ENCODE data around the gene STRADB.
"Not testable (repeated sequence)": the region's sequence is repeated elsewhere in the genome, so short reads cannot be mapped to it uniquely, and the experiment has no call there.

The STRADB gene

DNA sequence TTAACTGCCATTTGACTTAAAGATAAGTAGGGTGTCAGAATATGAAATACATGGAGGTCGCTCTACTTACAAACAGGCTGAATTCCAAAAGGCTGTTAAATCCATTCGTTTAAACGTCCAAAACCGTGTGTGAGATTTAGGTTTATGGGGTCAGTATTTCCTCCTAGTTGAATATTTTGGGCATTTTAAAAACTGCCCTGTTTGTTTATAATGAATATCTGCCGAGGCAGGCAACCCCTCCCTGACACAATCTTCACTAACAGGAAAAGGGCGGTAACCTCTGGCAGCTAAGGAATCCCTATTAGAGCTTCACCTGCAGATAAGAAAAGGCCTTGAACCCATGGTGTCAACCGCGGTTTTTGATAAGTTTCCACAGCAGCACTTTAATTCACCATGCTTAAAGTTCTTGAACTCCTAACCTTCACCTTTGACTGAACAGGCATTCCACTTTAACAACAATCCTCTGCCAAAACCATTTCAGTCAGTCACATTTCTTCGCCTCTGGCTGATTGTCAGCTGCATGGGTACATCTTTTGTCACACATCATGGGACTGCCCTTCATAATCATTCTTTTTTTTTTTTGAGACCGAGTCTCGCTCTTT lies 18.0 kb upstream of the STRADB start:
- Histone ChIP-seq H3K9ac (ENCODE audit: low read length) (no peak overlapping the region), H3K36me3 (ENCODE audit: control insufficient read depth, insufficient read depth, low read length) (no peaks in the 10 kb centered on the region), H3K27me3 (ENCODE audit: control insufficient read depth, insufficient read depth, low read length) (no peaks in the 10 kb centered on the region), H3K4me1 (ENCODE audit: control insufficient read depth, insufficient read depth, low read length) (peaks cover 3% of the 10 kb centered on the region), H3K4me3 (ENCODE audit: low read length) (no peak overlapping the region), H3K27ac (ENCODE audit: low read depth, low read length) (no peak overlapping the region)

DNA sequence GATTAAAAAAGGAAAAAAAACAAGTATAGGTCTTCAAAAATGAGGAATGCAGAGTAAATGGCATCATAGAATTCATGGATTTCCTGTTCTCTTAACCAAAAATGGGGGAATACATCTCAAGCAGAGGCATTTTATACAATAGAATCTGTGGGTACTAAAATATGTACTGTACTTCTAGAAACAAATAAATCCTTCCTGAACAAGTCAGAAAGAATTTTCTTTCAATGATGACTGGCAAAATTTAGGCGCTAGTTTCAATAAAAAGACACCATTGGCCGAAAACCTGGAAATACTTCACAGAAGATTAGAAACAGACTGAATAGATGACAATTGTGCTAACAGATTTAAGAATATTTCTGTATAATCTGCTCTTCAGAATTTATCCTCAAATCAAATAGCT lies 15.4 kb upstream of the STRADB start:
- H3K36me3 ChIP-seq (ENCODE audit: control insufficient read depth, insufficient read depth, low read length), result no peaks in the 10 kb centered on the region
- peaks cover 3% of the 10 kb centered on the region for H3K4me1 ChIP-seq (ENCODE audit: control insufficient read depth, insufficient read depth, low read length)
- no peak overlapping the region for H3K27ac ChIP-seq (ENCODE audit: low read depth, low read length)
- no peak overlapping the region for H3K9ac ChIP-seq (ENCODE audit: low read length)
- H3K4me3 ChIP-seq (ENCODE audit: low read length), result no peak overlapping the region
- no peaks in the 10 kb centered on the region for H3K27me3 ChIP-seq (ENCODE audit: control insufficient read depth, insufficient read depth, low read length)

DNA sequence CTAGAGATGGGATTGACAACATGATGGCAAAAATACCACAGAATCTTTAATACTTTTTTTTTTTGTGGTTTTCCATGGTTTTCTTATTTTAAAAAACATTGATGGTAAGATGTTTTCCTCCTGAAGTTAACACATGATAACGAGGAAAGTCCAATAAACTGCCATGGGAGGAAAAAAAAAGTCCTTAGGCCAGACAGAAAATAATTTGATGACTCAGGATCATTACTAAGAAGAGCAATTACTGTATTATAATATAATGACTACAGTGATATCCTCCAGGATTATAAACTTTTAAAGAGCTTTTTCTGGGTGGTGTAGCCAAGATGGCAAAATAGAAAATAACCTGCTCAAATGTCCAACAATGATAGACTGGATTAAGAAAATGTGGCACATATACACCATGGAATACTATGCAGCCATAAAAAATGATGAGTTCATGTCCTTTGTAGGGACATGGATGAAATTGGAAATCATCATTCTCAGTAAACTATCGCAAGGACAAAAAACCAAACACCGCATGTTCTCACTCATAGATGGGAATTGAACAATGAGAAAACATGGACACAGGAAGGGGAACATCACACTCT lies 12.1 kb upstream of the STRADB start:
- not testable (repeated sequence) for H3K27ac ChIP-seq (ENCODE audit: low read depth, low read length); H3K4me1 ChIP-seq (ENCODE audit: control insufficient read depth, insufficient read depth, low read length); H3K9ac ChIP-seq (ENCODE audit: low read length); H3K4me3 ChIP-seq (ENCODE audit: low read length); H3K27me3 ChIP-seq (ENCODE audit: control insufficient read depth, insufficient read depth, low read length); H3K36me3 ChIP-seq (ENCODE audit: control insufficient read depth, insufficient read depth, low read length)

DNA sequence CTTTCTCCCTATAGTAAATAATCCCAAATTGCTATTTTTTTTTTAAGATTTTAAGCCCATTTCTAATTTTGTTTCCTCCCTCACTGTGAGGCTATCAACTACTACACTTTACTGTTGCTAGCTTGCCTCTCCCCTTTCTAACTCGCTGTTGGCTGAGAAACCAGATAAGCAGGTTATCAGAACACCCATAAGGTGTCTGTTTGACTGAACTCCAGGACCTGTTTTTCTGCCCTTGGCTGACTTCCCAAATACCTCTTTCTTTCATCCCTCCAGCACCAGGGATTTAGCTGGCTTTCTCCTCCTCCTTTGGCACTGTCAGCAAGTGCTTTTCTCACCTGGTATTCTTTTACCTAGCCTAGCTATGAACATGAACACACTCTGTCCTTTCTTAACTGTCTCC lies 11.4 kb upstream of the STRADB start:
- Histone ChIP-seq H3K27me3 (ENCODE audit: control insufficient read depth, insufficient read depth, low read length) (no peaks in the 10 kb centered on the region), H3K4me1 (ENCODE audit: control insufficient read depth, insufficient read depth, low read length) (no peaks in the 10 kb centered on the region), H3K4me3 (ENCODE audit: low read length) (no peak overlapping the region), H3K27ac (ENCODE audit: low read depth, low read length) (no peak overlapping the region), H3K36me3 (ENCODE audit: control insufficient read depth, insufficient read depth, low read length) (no peaks in the 10 kb centered on the region), H3K9ac (ENCODE audit: low read length) (no peak overlapping the region)

DNA sequence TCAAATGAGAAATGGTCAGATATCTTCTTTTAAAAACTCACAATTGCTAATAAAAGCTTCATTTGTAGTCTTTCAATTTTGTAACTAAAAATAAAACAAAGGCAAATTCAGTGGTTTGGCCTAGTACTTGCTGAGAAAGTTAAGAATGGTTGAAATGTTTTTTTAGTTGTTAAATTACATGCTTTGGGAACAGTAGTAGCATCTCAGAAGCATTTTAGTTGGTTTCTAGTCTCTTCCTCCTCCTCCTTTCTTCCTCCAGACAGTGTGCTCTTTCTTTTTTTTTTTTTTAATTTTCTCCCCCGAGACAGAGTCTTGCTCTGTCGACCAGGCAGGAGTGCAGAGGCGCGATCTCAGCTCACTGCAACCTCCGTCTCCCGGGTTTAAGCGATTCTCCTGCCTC lies 10.1 kb upstream of the STRADB start:
- Histone ChIP-seq H3K4me1 (ENCODE audit: control insufficient read depth, insufficient read depth, low read length) (no peaks in the 10 kb centered on the region), H3K27ac (ENCODE audit: low read depth, low read length) (no peak overlapping the region), H3K9ac (ENCODE audit: low read length) (no peak overlapping the region), H3K27me3 (ENCODE audit: control insufficient read depth, insufficient read depth, low read length) (no peaks in the 10 kb centered on the region), H3K36me3 (ENCODE audit: control insufficient read depth, insufficient read depth, low read length) (no peaks in the 10 kb centered on the region), H3K4me3 (ENCODE audit: low read length) (no peak overlapping the region)

DNA sequence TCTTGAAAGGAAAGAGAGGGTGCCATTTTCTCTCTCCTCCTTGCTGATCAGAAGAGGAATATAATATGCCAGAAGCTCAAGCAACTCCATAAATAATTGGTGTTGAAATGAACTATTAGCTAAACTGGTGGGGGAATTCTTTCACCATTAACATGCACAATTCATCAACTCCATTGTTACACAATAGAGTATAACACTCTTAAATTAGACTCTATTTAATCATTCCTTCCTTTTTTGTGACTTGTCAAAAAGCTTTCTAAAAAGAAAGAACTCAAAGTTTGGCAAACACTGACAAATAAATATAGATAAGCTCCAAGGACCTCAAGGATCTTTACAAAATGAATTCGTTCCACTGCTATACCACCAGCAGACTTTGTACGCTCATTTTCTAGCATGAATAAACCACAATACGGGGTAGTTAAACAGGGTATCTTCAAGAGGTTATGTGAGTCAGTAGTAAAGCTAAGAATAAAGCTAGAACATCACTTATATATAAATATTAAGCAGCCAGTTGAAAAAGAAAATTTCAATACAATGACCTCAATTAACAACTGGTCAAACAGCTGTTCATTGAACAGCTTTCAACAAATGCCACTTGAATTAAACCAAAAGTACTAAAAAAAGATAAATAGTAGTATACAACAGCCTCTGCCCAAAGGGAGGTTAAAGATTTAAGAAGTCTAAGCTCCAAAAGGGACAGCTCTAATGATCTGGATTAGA lies 6.6 kb upstream of the STRADB start:
- Histone ChIP-seq H3K36me3 (ENCODE audit: control insufficient read depth, insufficient read depth, low read length) (no peaks in the 10 kb centered on the region), H3K4me1 (ENCODE audit: control insufficient read depth, insufficient read depth, low read length) (no peaks in the 10 kb centered on the region), H3K4me3 (ENCODE audit: low read length) (no peak overlapping the region), H3K9ac (ENCODE audit: low read length) (no peak overlapping the region), H3K27me3 (ENCODE audit: control insufficient read depth, insufficient read depth, low read length) (no peaks in the 10 kb centered on the region), H3K27ac (ENCODE audit: low read depth, low read length) (no peak overlapping the region)

DNA sequence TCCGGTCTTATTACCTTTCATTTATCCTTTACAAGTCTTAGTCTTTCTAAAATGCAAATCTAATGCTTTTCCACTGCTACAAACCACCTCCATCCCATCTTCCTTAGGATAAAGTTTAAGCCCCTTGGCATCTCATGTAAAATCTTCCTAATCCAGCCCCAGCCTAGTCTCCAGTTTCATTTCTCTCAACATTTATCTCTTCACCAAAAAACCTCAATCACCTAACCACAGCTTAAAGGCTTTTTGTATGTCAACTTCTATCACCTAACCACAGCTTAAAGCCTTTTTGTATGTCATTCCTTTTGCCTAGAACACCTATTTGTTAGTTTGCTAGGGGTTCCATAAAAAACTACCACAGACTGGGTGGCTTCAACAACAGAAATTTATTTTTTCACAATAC lies 4.5 kb upstream of the STRADB start:
- Histone ChIP-seq H3K27ac (ENCODE audit: low read depth, low read length) (no peak overlapping the region), H3K4me3 (ENCODE audit: low read length) (no peak overlapping the region), H3K9ac (ENCODE audit: low read length) (no peak overlapping the region), H3K27me3 (ENCODE audit: control insufficient read depth, insufficient read depth, low read length) (no peaks in the 10 kb centered on the region), H3K4me1 (ENCODE audit: control insufficient read depth, insufficient read depth, low read length) (no peaks in the 10 kb centered on the region), H3K36me3 (ENCODE audit: control insufficient read depth, insufficient read depth, low read length) (no peaks in the 10 kb centered on the region)

DNA sequence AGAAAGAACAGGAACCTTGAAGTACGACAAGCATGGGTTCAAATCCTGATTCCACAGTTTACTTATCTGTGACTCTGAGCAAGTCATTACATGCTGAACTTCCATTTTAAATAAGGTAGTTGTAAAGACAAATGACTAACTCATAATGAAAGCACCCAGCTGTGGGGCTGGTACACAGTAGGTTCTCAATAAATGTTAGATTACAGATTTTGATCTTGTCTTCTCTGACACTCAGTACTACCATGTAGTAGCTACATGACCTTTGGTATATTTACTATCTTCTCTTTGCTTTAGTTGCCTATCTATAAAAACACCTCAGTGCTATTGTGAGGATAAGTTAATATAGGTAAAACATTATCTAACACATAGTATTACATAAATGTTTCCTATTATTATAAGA lies 3.5 kb upstream of the STRADB start:
- Histone ChIP-seq H3K9ac (ENCODE audit: low read length) (no peak overlapping the region), H3K27ac (ENCODE audit: low read depth, low read length) (no peak overlapping the region), H3K36me3 (ENCODE audit: control insufficient read depth, insufficient read depth, low read length) (no peaks in the 10 kb centered on the region), H3K4me1 (ENCODE audit: control insufficient read depth, insufficient read depth, low read length) (peaks cover 3% of the 10 kb centered on the region), H3K27me3 (ENCODE audit: control insufficient read depth, insufficient read depth, low read length) (no peaks in the 10 kb centered on the region), H3K4me3 (ENCODE audit: low read length) (no peak overlapping the region)

DNA sequence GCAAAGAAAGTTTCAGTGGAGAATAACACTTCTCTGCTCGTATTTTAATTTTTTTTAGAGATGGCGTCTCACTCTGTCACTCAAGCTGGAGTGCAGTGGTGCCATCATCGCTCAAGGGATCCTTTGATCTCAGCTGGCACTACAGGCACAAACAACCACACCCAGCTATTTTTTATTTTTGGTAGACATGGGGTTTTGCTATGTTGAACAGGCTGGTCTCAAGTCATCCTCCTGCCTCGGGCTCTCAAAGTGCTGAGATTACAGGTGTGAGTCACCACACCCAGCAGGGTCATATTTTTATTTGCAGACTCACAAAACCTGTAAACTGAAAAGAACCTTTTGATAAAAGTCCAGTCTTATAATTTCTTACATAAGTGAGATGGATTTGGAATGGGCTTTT lies 2.8 kb upstream of the STRADB start:
- Histone ChIP-seq H3K4me1 (ENCODE audit: control insufficient read depth, insufficient read depth, low read length) (peaks cover 3% of the 10 kb centered on the region), H3K27ac (ENCODE audit: low read depth, low read length) (no peak overlapping the region), H3K36me3 (ENCODE audit: control insufficient read depth, insufficient read depth, low read length) (no peaks in the 10 kb centered on the region), H3K27me3 (ENCODE audit: control insufficient read depth, insufficient read depth, low read length) (no peaks in the 10 kb centered on the region), H3K4me3 (ENCODE audit: low read length) (no peak overlapping the region), H3K9ac (ENCODE audit: low read length) (no peak overlapping the region)

DNA sequence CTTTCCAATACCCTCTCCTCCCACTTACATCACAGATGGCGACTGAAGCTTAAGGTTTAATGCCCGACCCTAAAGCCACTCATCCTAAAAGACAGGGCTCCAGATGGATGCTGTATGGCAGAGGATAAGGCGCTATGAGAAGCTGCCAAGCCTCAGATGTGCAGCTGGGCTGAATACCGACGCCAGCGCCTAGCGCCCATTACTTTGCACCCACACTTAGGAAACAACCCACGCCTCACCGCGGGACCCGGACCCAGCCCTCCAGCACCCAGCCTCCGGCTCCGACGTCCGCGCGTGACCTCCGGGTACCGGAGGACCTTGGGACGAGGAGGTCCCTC lies 617 bp upstream of the STRADB start:
- H3K27ac ChIP-seq (ENCODE audit: low read depth, low read length), result peak overlapping the region; percentile 88
- peak overlapping the region; percentile 63 for H3K9ac ChIP-seq (ENCODE audit: low read length)
- H3K27me3 ChIP-seq (ENCODE audit: control insufficient read depth, insufficient read depth, low read length), result no peaks in the 10 kb centered on the region
- H3K4me3 ChIP-seq (ENCODE audit: low read length), result peak overlapping the region; percentile 93
- no peaks in the 10 kb centered on the region for H3K36me3 ChIP-seq (ENCODE audit: control insufficient read depth, insufficient read depth, low read length)
- H3K4me1 ChIP-seq (ENCODE audit: control insufficient read depth, insufficient read depth, low read length), result peaks cover 3% of the 10 kb centered on the region

DNA sequence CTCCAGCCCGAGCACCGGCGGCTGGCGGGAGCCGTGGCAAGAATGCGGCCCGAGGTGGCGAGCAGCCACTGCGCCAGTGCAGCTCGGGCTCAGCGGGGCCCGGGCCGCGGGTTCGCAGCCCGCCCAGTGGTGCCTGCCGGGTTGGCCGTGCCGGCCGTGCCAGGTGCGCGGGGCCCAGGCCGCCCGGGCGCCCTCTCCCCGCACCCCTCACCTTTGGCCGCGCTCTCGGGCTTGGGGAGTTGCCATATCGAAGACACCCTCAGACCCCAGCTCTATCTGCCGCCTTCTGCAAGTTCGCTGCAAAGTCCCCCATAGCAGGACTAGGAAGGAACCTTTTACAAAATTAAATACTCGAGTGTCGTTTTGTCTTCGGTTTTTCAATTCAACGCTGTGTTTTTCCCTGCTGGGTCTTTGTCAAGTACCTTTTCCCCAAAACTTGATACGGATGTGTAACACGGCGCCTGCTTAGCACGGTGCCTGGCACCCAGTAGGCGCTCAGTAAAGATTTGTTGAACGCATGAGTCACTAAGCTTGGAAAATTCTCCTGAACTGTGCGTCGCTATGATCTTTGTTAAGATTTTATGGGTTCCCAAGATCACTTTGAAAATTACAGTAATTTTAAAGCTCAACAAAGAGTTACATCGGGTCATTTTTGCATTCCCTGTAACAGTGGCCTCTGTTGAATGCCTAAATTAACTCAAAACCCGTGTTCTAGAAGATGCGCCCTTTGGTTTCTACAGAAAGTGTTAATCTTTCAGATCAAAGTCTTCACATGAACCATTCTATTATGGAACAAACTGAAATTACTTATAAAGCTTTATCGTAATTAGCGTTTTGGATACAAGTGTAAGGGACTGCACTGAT lies 750 bp downstream of the STRADB start:
- Histone ChIP-seq H3K36me3 (ENCODE audit: control insufficient read depth, insufficient read depth, low read length) (no peaks in the 10 kb centered on the region), H3K4me1 (ENCODE audit: control insufficient read depth, insufficient read depth, low read length) (peaks cover 3% of the 10 kb centered on the region), H3K4me3 (ENCODE audit: low read length) (peak overlapping the region; percentile 93), H3K27ac (ENCODE audit: low read depth, low read length) (peak overlapping the region; percentile 88), H3K9ac (ENCODE audit: low read length) (peak overlapping the region; percentile 12), H3K27me3 (ENCODE audit: control insufficient read depth, insufficient read depth, low read length) (no peaks in the 10 kb centered on the region)

DNA sequence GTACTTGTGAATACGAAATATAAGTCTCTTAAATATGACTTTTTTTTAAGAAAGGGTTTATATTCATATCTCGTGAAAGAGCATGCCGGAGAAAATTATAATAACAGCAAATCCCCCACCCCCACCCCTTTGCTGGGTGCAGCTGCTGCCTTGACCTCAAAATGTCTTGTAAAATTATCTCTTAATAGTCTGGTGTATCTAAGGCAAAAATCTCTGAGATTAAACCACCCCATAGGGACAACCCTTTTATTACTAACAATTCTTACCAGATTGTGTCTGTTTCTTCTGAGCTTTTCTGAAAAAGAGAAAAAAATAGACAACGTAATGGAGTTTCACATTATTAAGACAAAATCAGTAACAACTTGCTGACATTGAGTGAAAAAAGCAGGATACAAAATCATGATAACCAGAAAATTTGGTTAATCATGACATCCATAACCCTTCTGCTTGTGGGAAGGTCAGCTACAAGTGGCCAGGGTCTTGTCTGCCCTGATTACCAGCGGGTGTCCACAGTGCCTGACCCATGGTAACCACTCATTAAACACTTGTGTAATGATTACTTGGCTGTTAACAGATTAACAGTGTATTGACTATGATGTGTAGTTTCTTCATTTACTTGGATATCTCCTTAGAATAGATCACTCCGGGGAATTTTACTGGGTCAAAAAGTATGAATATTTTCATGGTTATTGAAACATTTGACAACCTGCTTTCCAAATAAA lies 1.5 kb downstream of the STRADB start:
- no peaks in the 10 kb centered on the region for H3K36me3 ChIP-seq (ENCODE audit: control insufficient read depth, insufficient read depth, low read length)
- H3K9ac ChIP-seq (ENCODE audit: low read length), result no peak overlapping the region
- peak overlapping the region; percentile 93 for H3K4me3 ChIP-seq (ENCODE audit: low read length)
- H3K27ac ChIP-seq (ENCODE audit: low read depth, low read length), result no peak overlapping the region
- peaks cover 3% of the 10 kb centered on the region for H3K4me1 ChIP-seq (ENCODE audit: control insufficient read depth, insufficient read depth, low read length)
- H3K27me3 ChIP-seq (ENCODE audit: control insufficient read depth, insufficient read depth, low read length), result no peaks in the 10 kb centered on the region

Data from rectal smooth muscle tissue (tissue), 1 donor.